BJ (cell line): Measurements from ENCODE around the gene FBLL1. TPM values are rescaled to one million over a fixed set of nuclear protein-coding genes. Genes with fewer than 3 reads are reported as not detected.
A peak's percentile ranks its signal among the peaks of the same experiment; 100 is the strongest.

Experiments
- CTCF ChIA-PET: fragments of 350-600 bp; formaldehyde crosslinking; extraction: SDS; loops from one replicate; lab custom pipeline; 2021; ENCODE audit warnings: antibody characterized with exemption, inconsistent platforms; lab: Yijun Ruan, JAX
- POLR2A ChIA-PET: fragments of 300-600 bp; sonication (Branson Sonifier 250); formaldehyde crosslinking; extraction: SDS; loops from one replicate; lab custom pipeline; 2021; ENCODE audit warnings: antibody characterized with exemption; lab: Charles Lee
- DNase-seq: peaks from one replicate; pipeline ENCODE4 v3.0.0-alpha.2; 2011; ENCODE audit warnings: low read depth
- H3K27me3 ChIP-seq: 2 replicates; pipeline ENCODE4 v1.6.0; 2011; ENCODE audit warnings: low read length; ENCODE audit not compliant: control insufficient read depth, insufficient read depth
- H3K36me3 ChIP-seq: 2 replicates; pipeline ENCODE4 v1.5.1; 2011; ENCODE audit warnings: low read length; ENCODE audit not compliant: control insufficient read depth, insufficient read depth
- H3K4me3 ChIP-seq: 2 replicates; pipeline ENCODE4 v1.5.1; 2011; ENCODE audit warnings: low read depth, mild to moderate bottlenecking, control low read depth, low read length
- CTCF ChIP-seq: IDR thresholded peaks from 2 replicates; pipeline ENCODE4 v1.5.1; 2011; ENCODE audit warnings: low read depth, mild to moderate bottlenecking, control low read depth, inconsistent platforms, low read length, moderate library complexity; ENCODE audit not compliant: insufficient read depth
- polyA minus RNA-seq: library from RNA; depleted of rRNA, polyadenylated mRNA; stranded (reverse); fragments of >200 nt; gene quantifications from 2 replicates; pipeline ENCODE4 v1.2.3, GENCODE V29; 2011; rRNA and poly(A)+ RNA removed
- polyA plus RNA-seq: library from polyadenylated mRNA; depleted of rRNA; stranded (reverse); fragments of >200 nt; gene quantifications from 2 replicates; pipeline ENCODE4 v1.2.3, GENCODE V29; 2011; rRNA removed

The FBLL1 gene
- polyA plus RNA-seq (0.56 and 0.61 TPM in 2 replicates), polyA minus RNA-seq (0.51 and 0.66 TPM in 2 replicates)

- ChIA-PET CTCF (no interaction called here), POLR2A (no interaction called here)
- no peaks in the 10 kb centered on the region for H3K36me3 ChIP-seq
- no peak for TF ChIP-seq CTCF
- H3K27me3 ChIP-seq: peaks cover 18% of the 10 kb centered on the region
- H3K4me3 ChIP-seq: peak within 1 kb of the TSS; percentile 36
- DNase-seq: no peak
These were observed at the start of gene FBLL1 for GRCh38 chr5:168528521-168529373. FBLL1 (plus strand) TSS chr5:168529305; CDS start chr5:168529505, 200 bp downstream.

GRCh38 chr5:168480601-168481000 lies 48.5 kb upstream of the FBLL1 start:
- no peaks in the 10 kb centered on the region for H3K27me3 ChIP-seq
- TF ChIP-seq CTCF: no peak
- no peak overlapping the region for H3K4me3 ChIP-seq
- ChIA-PET POLR2A (no interaction called here), CTCF (interaction anchor here (1.0 kb wide), 1 partner anchor 9 kb away, joined by 3 read pairs; no protein-coding TSS in a partner anchor)
- DNase-seq: no peak
- no peaks in the 10 kb centered on the region for H3K36me3 ChIP-seq

- no peak for TF ChIP-seq CTCF
- Histone ChIP-seq H3K36me3 (no peaks in the 10 kb centered on the region), H3K4me3 (no peak overlapping the region), H3K27me3 (no peaks in the 10 kb centered on the region)
- POLR2A ChIA-PET: no interaction called here
- no peak for DNase-seq
- CTCF ChIA-PET: interaction anchor here (1.0 kb wide), 1 partner anchor 9 kb away, joined by 3 read pairs; no protein-coding TSS in a partner anchor
These were observed 47.7 kb upstream of the FBLL1 start for GRCh38 chr5:168481330-168481788.

GRCh38 chr5:168482361-168482760 lies 46.7 kb upstream of the FBLL1 start:
- POLR2A ChIA-PET: no interaction called here
- no peak for DNase-seq
- H3K4me3 ChIP-seq: no peak overlapping the region
- CTCF ChIA-PET: no interaction called here
- H3K36me3 ChIP-seq: no peaks in the 10 kb centered on the region
- no peak for TF ChIP-seq CTCF
- H3K27me3 ChIP-seq: no peaks in the 10 kb centered on the region

- CTCF ChIA-PET: interaction anchor here (0.9 to 2.8 kb wide), 9 partner anchors 9 to 219 kb away, joined by 3 to 17 read pairs (median 4); no protein-coding TSS in a partner anchor
These were observed 42.8 kb upstream of the FBLL1 start, which contains the start of gene RARS1 for GRCh38 chr5:168486136-168486879. RARS1 (plus strand) TSS chr5:168486471; CDS start chr5:168486499, 28 bp downstream.

More at GRCh38 chr5:168486136-168486879, 42.8 kb upstream of the FBLL1 start, which contains the start of gene RARS1:
- Histone ChIP-seq H3K36me3 (peaks cover 15% of the 10 kb centered on the region), H3K27me3 (no peaks in the 10 kb centered on the region), H3K4me3 (peak within 1 kb of the TSS; percentile 87)
- no peak for DNase-seq
- POLR2A ChIA-PET: no interaction called here
- TF ChIP-seq CTCF: peak; percentile 99
